NCI-H1694 treated with DMSO at 0.1 percent for 48 hours (cell line): Measurements from ENCODE around the gene XKR3.
"Not testable (repeated sequence)": the region's sequence is repeated elsewhere in the genome, so short reads cannot be mapped to it uniquely, and the experiment has no call there.

Experiments used
- DNase-seq: peaks from one replicate; lab custom pipeline; 2025; lab: John Stamatoyannopoulos, UW

XKR3 gene

GRCh38 chr22:16747266-16748159, 77.7 kb downstream of the XKR3 start:
- DNase-seq = not testable (repeated sequence)

GRCh38 chr22:16734271-16734670, 90.9 kb downstream of the XKR3 start:
- DNase-seq = not testable (repeated sequence)
